Hair follicular keratinocyte (primary cell): ENCODE measurements around the gene MGARP. TPM values are rescaled to one million over a fixed set of nuclear protein-coding genes. Genes with fewer than 3 reads are reported as not detected.

Experiments
- total RNA-seq: library from RNA; depleted of rRNA; stranded (reverse); fragments of >200 nt; gene quantifications from 2 replicates; pipeline ENCODE4 v1.2.3, GENCODE V29; 2015

Gene MGARP
- 0.08 and 0.47 TPM in 2 replicates for total RNA-seq

DNA sequence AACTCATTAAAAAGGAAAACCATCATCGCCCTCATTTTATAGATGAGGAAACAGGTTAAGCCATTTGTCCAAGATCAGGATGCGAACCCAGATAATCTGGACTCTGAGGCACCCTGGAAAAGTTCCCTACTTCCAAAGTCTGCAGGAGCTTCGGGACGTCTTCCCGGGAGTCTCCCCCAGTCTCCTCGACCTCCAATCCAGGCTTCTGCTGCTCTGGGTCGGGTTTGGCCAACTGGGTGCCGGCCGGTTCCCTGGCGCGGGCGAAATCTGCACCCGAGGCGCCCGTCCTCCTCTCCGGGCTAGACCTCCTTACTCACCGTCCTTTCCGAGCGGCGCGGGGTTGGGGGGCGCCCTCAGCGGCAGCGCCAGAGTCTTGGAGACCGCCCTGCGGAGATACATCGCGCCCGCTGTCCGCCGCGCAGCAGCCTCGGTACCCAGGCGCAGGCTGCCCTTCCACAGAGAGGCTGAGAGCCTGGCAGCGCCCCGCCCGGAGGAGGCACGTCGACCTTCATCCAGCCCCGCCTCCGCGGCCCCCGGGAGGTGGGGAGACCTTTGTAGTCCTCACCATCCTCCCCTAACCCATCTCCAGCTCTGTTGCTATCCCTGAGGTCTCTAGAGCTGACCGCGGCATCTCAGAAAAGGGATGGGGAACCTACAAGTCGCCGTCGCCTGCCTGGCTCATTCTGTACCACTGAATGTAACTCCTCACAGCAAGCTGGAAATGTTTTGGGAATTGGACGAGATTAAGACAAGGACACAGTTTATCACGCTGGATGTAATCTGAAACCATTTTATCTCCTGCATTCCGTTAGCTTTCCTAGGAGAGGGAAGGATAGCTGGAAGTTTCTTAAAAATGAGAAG, at the start of gene MGARP:
TSS of gene MGARP (minus strand) at position 466 of the 861 bp plus-strand sequence. CDS start at position 399, 67 bp downstream.

DNA sequence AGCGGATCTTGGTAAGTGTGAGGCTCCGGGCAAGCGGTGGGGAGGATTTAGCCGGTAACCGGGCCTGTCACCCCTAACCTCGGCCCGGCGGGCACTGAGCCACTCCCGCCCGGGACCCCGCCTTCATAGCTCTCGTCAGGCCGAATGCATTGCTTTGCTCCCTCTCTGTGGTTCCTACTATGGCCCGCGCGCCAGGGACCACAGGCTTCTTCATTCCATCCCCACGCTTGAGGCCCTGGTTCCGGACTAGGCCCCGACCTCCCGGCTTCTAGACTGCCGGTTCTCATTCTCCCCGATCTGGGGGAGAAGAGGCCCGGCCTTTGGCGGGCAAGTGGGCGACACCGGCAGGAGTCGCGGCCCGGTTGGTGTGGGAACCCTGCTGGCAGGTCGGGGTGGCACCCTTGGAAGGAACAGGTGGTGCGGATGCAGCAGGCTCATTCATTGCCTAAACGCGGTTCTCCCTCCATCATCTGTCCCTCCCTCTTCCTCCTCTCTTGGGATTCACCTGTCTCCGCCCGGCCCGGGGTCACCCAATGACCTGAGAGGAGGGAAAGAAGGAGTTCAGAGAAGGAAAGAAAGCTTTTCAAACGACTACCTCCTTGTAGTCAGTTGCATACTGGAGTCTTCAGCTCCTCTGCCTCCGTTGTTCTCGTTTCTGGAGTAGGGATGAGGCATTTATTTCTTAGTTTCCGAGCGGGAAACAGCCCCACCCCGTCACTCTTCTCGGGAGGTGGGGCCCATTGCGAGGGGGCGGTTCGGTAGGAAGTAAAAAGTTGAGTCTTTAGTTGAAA, 22.0 kb upstream of the MGARP start, which contains the start of gene NDUFC1:
TSS of gene NDUFC1 (minus strand) at position 657 of the 791 bp plus-strand sequence. CDS start 6,679 bp downstream, outside the sequence.

DNA sequence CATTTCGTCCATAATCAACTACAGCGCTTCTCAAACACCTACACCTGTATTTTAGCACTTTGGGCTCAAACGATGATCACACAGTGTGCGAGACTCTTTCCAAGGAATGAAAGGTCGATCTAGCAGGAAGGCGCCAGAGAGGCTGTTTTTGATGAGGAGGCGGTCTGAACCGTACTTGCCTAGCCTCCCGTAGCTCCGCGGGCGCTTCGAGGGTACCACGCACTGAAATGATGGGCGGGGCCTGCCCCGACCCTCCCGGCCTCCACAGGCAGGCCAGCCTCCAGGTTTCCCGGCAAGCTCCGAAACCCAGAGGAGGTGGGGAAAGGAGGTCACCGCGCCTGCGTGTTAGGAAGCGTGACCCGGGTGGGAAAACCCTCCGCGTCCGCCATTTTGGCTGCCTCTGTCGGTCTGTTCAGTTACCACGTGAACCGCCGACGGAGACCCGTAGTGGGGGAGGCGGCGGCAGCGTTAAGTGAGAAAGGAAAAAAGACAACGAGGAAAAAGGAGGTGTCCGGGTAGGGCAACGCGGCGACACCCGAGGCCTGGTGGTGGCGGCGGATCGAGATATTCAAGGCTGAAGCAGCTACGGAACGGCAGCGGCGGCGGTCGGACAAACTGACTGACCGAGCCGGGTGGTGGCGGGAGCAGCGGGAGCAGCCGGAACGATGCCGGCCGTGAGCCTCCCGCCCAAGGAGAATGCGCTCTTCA, 21.2 kb upstream of the MGARP start, which contains the start of gene NAA15:
TSS of gene NAA15 (plus strand) at position 393 of the 708 bp plus-strand sequence. CDS start at position 666, 273 bp downstream.

Other genes starting within 250 kb of the MGARP start
- gene ELF2, start 103.0 kb downstream of the MGARP start, total RNA-seq: 14.1 and 18.6 TPM in 2 replicates
- gene NAA15, start 21.3 kb upstream of the MGARP start, total RNA-seq: 25.5 and 38.0 TPM in 2 replicates
- gene NDUFC1, start 22.3 kb upstream of the MGARP start, total RNA-seq: 63.4 and 67.2 TPM in 2 replicates
- gene RAB33B, start 173.9 kb upstream of the MGARP start, total RNA-seq: 4.8 and 6.4 TPM in 2 replicates